OCI-LY7 (cell line): ENCODE data around the gene SIK3. TPM values are rescaled to one million over a fixed set of nuclear protein-coding genes. Genes with fewer than 3 reads are reported as not detected.
"Not testable (repeated sequence)": the region's sequence is repeated elsewhere in the genome, so short reads cannot be mapped to it uniquely, and the experiment has no call there.

Experiments used
- BruUV-seq: library from RNA; stranded (reverse); fragments of 400-500 nt; replicated peaks from 2 replicates; lab custom pipeline; 2021; lab: Mats Ljungman, UMichigan
- CTCF ChIA-PET: fragments of 300-600 bp; sonication (Branson Sonifier 250); formaldehyde crosslinking; loops from one replicate; lab custom pipeline; 2022; ENCODE audit warnings: antibody characterized with exemption; ENCODE audit not compliant: unreplicated experiment; lab: Charles Lee
- POLR2A ChIA-PET: fragments of 300-600 bp; sonication (Branson Sonifier 250); formaldehyde crosslinking; loops from one replicate; lab custom pipeline; 2022; ENCODE audit warnings: antibody characterized with exemption; lab: Charles Lee
- DNase-seq: peaks from one replicate; pipeline ENCODE4 v3.0.0-alpha.2; 2015; ENCODE audit warnings: low spot score
- H2AFZ ChIP-seq: fragments of 200-600 bp; sonication (generic), shearing (Covaris generic); 2 replicates; pipeline ENCODE4 v1.6.1; 2014; ENCODE audit warnings: mild to moderate bottlenecking, antibody characterized with exemption, low read length, moderate library complexity
- H3K27ac ChIP-seq: fragments of 200-600 bp; sonication (generic); 2 replicates; pipeline ENCODE4 v1.5.1; 2014; ENCODE audit warnings: mixed run types, low read depth, mild to moderate bottlenecking, moderate library complexity, low read length, inconsistent platforms; ENCODE audit not compliant: poor library complexity, severe bottlenecking
- H3K36me3 ChIP-seq: fragments of 200-600 bp; sonication (generic); 2 replicates; pipeline ENCODE4 v1.6.1; 2014; ENCODE audit warnings: mild to moderate bottlenecking, antibody characterized with exemption, low read length, moderate library complexity, mixed read lengths; ENCODE audit not compliant: insufficient read depth
- H3K4me1 ChIP-seq: fragments of 200-600 bp; sonication (generic); 2 replicates; pipeline ENCODE4 v1.5.1; 2014; ENCODE audit warnings: mild to moderate bottlenecking, low read length; ENCODE audit not compliant: insufficient read depth, poor library complexity, severe bottlenecking
- H3K4me2 ChIP-seq: fragments of 200-600 bp; sonication (generic); 2 replicates; pipeline ENCODE4 v1.6.1; 2014; ENCODE audit warnings: mild to moderate bottlenecking, low read length
- H3K4me3 ChIP-seq: fragments of 200-600 bp; sonication (generic); 2 replicates; pipeline ENCODE4 v1.5.1; 2014; ENCODE audit warnings: mild to moderate bottlenecking, low read depth, low read length; ENCODE audit not compliant: poor library complexity, severe bottlenecking
- H3K79me2 ChIP-seq: fragments of 200-600 bp; sonication (generic); 2 replicates; pipeline ENCODE4 v1.6.1; 2016; ENCODE audit warnings: low read depth, mild to moderate bottlenecking, low read length, moderate library complexity, mixed read lengths; ENCODE audit not compliant: insufficient read depth
- H3K9me2 ChIP-seq: fragments of 200-600 bp; sonication (generic); 2 replicates; pipeline ENCODE4 v1.6.1; 2016; ENCODE audit warnings: mild to moderate bottlenecking, low read length, mixed read lengths; ENCODE audit not compliant: insufficient read depth
- H3K9me3 ChIP-seq: fragments of 200-600 bp; sonication (generic); 2 replicates; pipeline ENCODE4 v1.6.1; 2014; ENCODE audit warnings: mild to moderate bottlenecking, mixed run types, low read length, mixed read lengths
- H4K20me1 ChIP-seq: fragments of 200-600 bp; sonication (generic); 2 replicates; pipeline ENCODE4 v1.6.1; 2014; ENCODE audit warnings: mild to moderate bottlenecking, antibody characterized with exemption, low read length, moderate library complexity, mixed read lengths; ENCODE audit not compliant: insufficient read depth
- CTCF ChIP-seq: fragments of 200-600 bp; sonication (generic); conservative IDR thresholded peaks from 2 replicates; pipeline ENCODE4 v1.5.1; 2014; ENCODE audit warnings: mild to moderate bottlenecking, antibody characterized with exemption, low read length, moderate library complexity, mixed read lengths
- EZH2phosphoT487 ChIP-seq: fragments of 200-600 bp; sonication (generic); IDR thresholded peaks from 2 replicates; pipeline ENCODE4 v1.6.1; 2018; ENCODE audit warnings: low read depth, borderline replicate concordance, mild to moderate bottlenecking, mixed run types, antibody characterized with exemption, low read length, moderate library complexity, mixed read lengths
- intact Hi-C: fragments of 100-400 bp; cut with micrococcal nuclease; formaldehyde crosslinking; loops from one replicate; pipeline ENCODE4 v1.10.0; 2022; ENCODE audit not compliant: unreplicated experiment
- total RNA-seq, 2 experiments: library from RNA; depleted of rRNA in 1 of 2; stranded (reverse); fragments of >200 nt in 1 of 2; shearing (Covaris generic) in 1 of 2; gene quantifications; 2 replicates each; pipeline ENCODE4 v1.2.3, GENCODE V29; 2014 to 2022

The SIK3 gene
- total RNA-seq, 2 experiments from 2014 or later = 29.3 to 72.9 TPM

- no peak for DNase-seq
- no peaks in the 10 kb centered on the region for H4K20me1 ChIP-seq
- CTCF ChIA-PET = no interaction called here
- no peaks in the 10 kb centered on the region for H3K9me3 ChIP-seq
- H2AFZ ChIP-seq = no peak overlapping the region
- H3K27ac ChIP-seq = no peak overlapping the region
- no peaks in the 10 kb centered on the region for H3K9me2 ChIP-seq
- BruUV-seq = no TSS peak
- intact Hi-C loops = no loop called here
- no peak overlapping the region for H3K4me2 ChIP-seq
- TF ChIP-seq CTCF (no peak), EZH2phosphoT487 (no peak)
- H3K4me3 ChIP-seq = no peak overlapping the region
- POLR2A ChIA-PET = interaction anchor here (0.7 kb wide), 2 partner anchors 9 to 217 kb away, joined by 3 to 4 read pairs; no protein-coding TSS in a partner anchor
- H3K36me3 ChIP-seq = no peaks in the 10 kb centered on the region
- no peaks in the 10 kb centered on the region for H3K79me2 ChIP-seq
- H3K4me1 ChIP-seq = peaks cover 5% of the 10 kb centered on the region
Measured at GRCh38 chr11:117134431-117134830, 36.2 kb upstream of the SIK3 start.

DNA sequence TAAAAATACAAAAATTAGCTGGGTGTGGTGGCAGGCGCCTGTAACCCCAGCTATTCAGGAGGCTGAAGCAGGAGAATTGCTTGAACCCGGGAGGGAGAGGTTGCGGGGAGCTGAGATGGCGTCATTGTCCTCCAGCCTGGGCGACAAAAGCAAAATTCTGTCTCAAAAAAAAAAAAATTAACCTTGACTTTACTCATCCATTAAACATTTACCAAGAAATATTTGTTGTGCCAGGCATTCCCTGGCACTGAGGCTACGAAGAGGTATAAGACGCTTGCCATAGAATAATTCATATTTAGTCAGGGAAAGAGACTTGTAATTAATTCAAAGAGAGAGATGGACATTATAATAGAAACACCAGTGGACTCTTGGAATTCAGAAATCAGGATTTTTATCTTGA lies 32.7 kb upstream of the SIK3 start:
- BruUV-seq = no TSS peak
- H4K20me1 ChIP-seq = no peaks in the 10 kb centered on the region
- no peak for DNase-seq
- ChIA-PET CTCF (no interaction called here), POLR2A (no interaction called here)
- H3K27ac ChIP-seq = no peak overlapping the region
- TF ChIP-seq CTCF = no peak
- no peak for TF ChIP-seq EZH2phosphoT487
- H2AFZ ChIP-seq = no peak overlapping the region
- no peaks in the 10 kb centered on the region for H3K4me1 ChIP-seq
- no peak overlapping the region for H3K4me2 ChIP-seq
- H3K9me3 ChIP-seq = no peaks in the 10 kb centered on the region
- no peaks in the 10 kb centered on the region for H3K36me3 ChIP-seq
- H3K79me2 ChIP-seq = no peaks in the 10 kb centered on the region
- no peak overlapping the region for H3K4me3 ChIP-seq
- H3K9me2 ChIP-seq = no peaks in the 10 kb centered on the region
- intact Hi-C loops = no loop called here

DNA sequence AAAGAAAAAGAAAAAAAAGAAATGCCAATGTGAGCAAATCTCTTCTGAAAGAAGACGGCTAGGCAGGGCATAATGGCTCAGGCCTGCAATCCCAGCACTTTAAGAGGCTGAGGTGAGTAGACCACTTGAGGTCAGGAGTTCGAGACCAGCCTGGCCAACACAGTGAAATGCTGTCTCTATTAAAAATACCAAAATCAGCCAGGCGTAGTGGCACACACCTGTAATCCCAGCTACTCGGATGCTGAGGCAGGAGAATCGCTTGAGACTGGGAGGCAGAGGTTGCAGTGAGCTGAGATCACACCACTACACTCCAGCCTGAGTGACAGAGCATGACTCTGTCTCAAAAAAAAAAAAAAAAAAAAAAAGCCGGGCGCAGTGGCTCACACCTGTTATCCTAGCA lies 32.2 kb upstream of the SIK3 start:
- intact Hi-C loops, H3K9me2 ChIP-seq, H3K79me2 ChIP-seq, H3K9me3 ChIP-seq, POLR2A ChIA-PET, H3K36me3 ChIP-seq, H3K4me3 ChIP-seq, BruUV-seq, H3K4me1 ChIP-seq, H3K27ac ChIP-seq, CTCF ChIA-PET, H2AFZ ChIP-seq, DNase-seq, H3K4me2 ChIP-seq, H4K20me1 ChIP-seq: not testable (repeated sequence)
